Astrocyte (in vitro differentiated cells and primary cell): Measurements from ENCODE around the gene POLA1. TPM values are rescaled to one million over a fixed set of nuclear protein-coding genes. Genes with fewer than 3 reads are reported as not detected.

ENCODE experiments used
- DNase-seq: peaks from one replicate; pipeline ENCODE4 v3.0.0-alpha.2; 2010; ENCODE audit warnings: low read depth
- FAIRE-seq: peaks from 2 replicates; lab custom pipeline; 2011; peaks lifted over from hg19 to GRCh38; lab: Jason Lieb, UNC
- H2AFZ ChIP-seq: 2 replicates; pipeline ENCODE4 v1.6.0; 2012; ENCODE audit warnings: low read depth, low read length, inconsistent platforms
- H3K27ac ChIP-seq: 2 replicates; pipeline ENCODE4 v1.5.1; 2011; ENCODE audit warnings: low read depth, low read length, inconsistent platforms
- H3K27me3 ChIP-seq: 2 replicates; pipeline ENCODE4 v1.6.0; 2011; ENCODE audit warnings: low read length, inconsistent platforms; ENCODE audit not compliant: insufficient read depth
- H3K36me3 ChIP-seq: 2 replicates; pipeline ENCODE4 v1.5.1; 2011; ENCODE audit warnings: low read length, inconsistent platforms; ENCODE audit not compliant: insufficient read depth
- H3K4me1 ChIP-seq: 2 replicates; pipeline ENCODE4 v1.5.1; 2011; ENCODE audit warnings: low read length, inconsistent platforms; ENCODE audit not compliant: insufficient read depth
- H3K4me2 ChIP-seq: 2 replicates; pipeline ENCODE4 v1.6.0; 2012; ENCODE audit warnings: low read length, inconsistent platforms
- H3K4me3 ChIP-seq: 2 replicates; pipeline ENCODE4 v1.5.1; 2011; ENCODE audit warnings: low read depth, mild to moderate bottlenecking, low read length, inconsistent platforms; ENCODE audit not compliant: insufficient read depth
- H3K79me2 ChIP-seq: 2 replicates; pipeline ENCODE4 v1.6.0; 2012; ENCODE audit warnings: mild to moderate bottlenecking, low read length, inconsistent platforms; ENCODE audit not compliant: insufficient read depth
- H3K9ac ChIP-seq: 2 replicates; pipeline ENCODE4 v1.6.0; 2012; ENCODE audit warnings: mild to moderate bottlenecking, low read length, inconsistent platforms
- H3K9me3 ChIP-seq: 2 replicates; pipeline ENCODE4 v1.5.1; 2012; ENCODE audit warnings: low read depth, mild to moderate bottlenecking, low read length, inconsistent platforms; ENCODE audit not compliant: insufficient read depth
- H4K20me1 ChIP-seq: 2 replicates; pipeline ENCODE4 v1.6.0; 2012; ENCODE audit warnings: low read length, inconsistent platforms; ENCODE audit not compliant: insufficient read depth
- H3K27ac Mint-ChIP-seq: one replicate; pipeline ENCODE4 v1.8.0; 2021; ENCODE audit warnings: mild to moderate bottlenecking, mixed read lengths; ENCODE audit not compliant: unreplicated experiment
- H3K27me3 Mint-ChIP-seq: one replicate; pipeline ENCODE4 v1.8.0; 2021; ENCODE audit warnings: low read depth, mixed read lengths; ENCODE audit not compliant: unreplicated experiment
- H3K36me3 Mint-ChIP-seq: one replicate; pipeline ENCODE4 v1.8.0; 2021; ENCODE audit warnings: low read depth, mixed read lengths; ENCODE audit not compliant: unreplicated experiment
- H3K4me1 Mint-ChIP-seq: one replicate; pipeline ENCODE4 v1.8.0; 2021; ENCODE audit warnings: low read depth, mixed read lengths; ENCODE audit not compliant: unreplicated experiment
- H3K4me3 Mint-ChIP-seq: one replicate; pipeline ENCODE4 v1.8.0; 2021; ENCODE audit warnings: mild to moderate bottlenecking, moderate library complexity, mixed read lengths; ENCODE audit not compliant: unreplicated experiment
- H3K9me3 Mint-ChIP-seq: one replicate; pipeline ENCODE4 v1.8.0; 2021; ENCODE audit warnings: mild to moderate bottlenecking, mixed read lengths; ENCODE audit not compliant: unreplicated experiment
- CTCF ChIP-seq: IDR thresholded peaks from 2 replicates; pipeline ENCODE4 v1.5.1; 2011; ENCODE audit warnings: low read depth, mild to moderate bottlenecking, inconsistent platforms, low read length, moderate library complexity; ENCODE audit not compliant: insufficient read depth
- EZH2 ChIP-seq: IDR thresholded peaks from 2 replicates; pipeline ENCODE4 v1.6.1; 2012; ENCODE audit warnings: mild to moderate bottlenecking, low read length, inconsistent platforms; ENCODE audit not compliant: insufficient read depth
- total RNA-seq: library from RNA; stranded (reverse); gene quantifications from 2 replicates; pipeline ENCODE4 v1.2.1, GENCODE V29; 2021

POLA1 gene
- total RNA-seq, 1 donor from 2014 or later = 4.9 TPM

GRCh38 chrX:25014366-25014838 lies 320.7 kb downstream of the POLA1 start:
- Mint-ChIP-seq H3K36me3 (no peaks in the 10 kb centered on the region), H3K27me3 (peaks cover 52% of the 10 kb centered on the region), H3K27ac (no peak overlapping the region), H3K4me3 (no peak overlapping the region), H3K4me1 (peaks cover 2% of the 10 kb centered on the region), H3K9me3 (no peaks in the 10 kb centered on the region)
- Histone ChIP-seq H3K9me3 (no peaks in the 10 kb centered on the region), H4K20me1 (peaks cover 4% of the 10 kb centered on the region), H3K4me1 (no peaks in the 10 kb centered on the region), H2AFZ (no peak overlapping the region), H3K79me2 (peaks cover 7% of the 10 kb centered on the region), H3K27me3 (peaks cover 68% of the 10 kb centered on the region), H3K36me3 (no peaks in the 10 kb centered on the region), H3K4me3 (no peak overlapping the region), H3K27ac (no peak overlapping the region), H3K4me2 (peak overlapping the region; percentile 46), H3K9ac (no peak overlapping the region)
- DNase-seq (no peak), FAIRE-seq (no peak)
- TF ChIP-seq CTCF (no peak), EZH2 (no peak)

DNA sequence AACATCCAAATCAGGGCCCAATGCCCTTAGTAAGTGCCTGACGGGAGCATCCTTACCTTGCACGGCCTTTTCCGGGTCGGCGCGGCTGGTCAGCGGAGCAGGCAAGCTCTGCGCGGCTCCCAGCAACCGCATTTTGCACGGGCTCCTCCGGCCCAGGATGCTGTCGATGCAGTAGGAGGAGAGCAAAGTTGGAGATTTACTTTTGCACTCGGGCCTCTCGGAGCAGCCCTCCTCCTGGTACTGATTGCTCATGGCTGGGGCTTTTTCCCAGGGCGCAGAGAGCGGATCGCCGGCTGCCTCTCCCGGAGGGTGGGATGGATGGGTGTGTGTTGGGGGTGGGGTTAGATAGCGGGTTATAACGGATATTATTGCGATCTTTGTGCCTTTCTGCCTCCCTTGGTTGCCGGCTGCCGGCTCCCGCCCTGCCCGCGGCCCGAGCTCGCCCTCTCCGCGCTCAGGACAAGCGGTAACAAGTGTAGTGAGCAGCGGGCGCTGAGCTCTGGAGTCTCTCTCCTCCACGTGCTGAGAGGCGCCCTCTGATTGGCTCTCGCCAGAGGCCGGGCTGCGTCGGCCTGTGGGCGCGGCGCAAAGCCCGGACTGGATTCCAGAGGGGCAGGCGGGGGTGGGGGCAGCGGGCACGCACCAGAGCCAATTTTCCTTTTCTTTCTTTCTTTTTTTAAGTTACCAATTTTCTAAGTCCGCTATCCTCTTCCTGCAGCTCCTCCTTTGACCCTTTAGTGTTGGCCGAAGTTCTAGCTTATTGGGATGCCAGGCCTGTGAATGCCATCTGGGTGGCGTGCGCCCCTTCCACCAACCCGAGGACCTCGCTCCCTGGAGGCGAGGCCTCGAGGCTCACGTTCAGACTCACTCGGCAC lies 322.0 kb downstream of the POLA1 start, which contains the start of gene ARX:
ARX (minus strand) TSS at position 480 of the 875 bp plus-strand sequence; CDS start at position 252, 228 bp downstream.
- no peaks in the 10 kb centered on the region for H3K79me2 ChIP-seq
- no peaks in the 10 kb centered on the region for H3K36me3 ChIP-seq
- peaks cover 2% of the 10 kb centered on the region for H3K9me3 Mint-ChIP-seq
- FAIRE-seq = no peak
- H3K4me2 ChIP-seq = peak within 1 kb of the TSS; percentile 57
- H3K4me1 ChIP-seq = peaks cover 2% of the 10 kb centered on the region
- H3K27me3 Mint-ChIP-seq = peaks cover 54% of the 10 kb centered on the region
- H3K4me1 Mint-ChIP-seq = peaks cover 2% of the 10 kb centered on the region
- H3K27ac ChIP-seq = no peak within 1 kb of the TSS
- no peak within 1 kb of the TSS for H3K9ac ChIP-seq
- H3K4me3 ChIP-seq = no peak within 1 kb of the TSS
- H3K4me3 Mint-ChIP-seq = no peak within 1 kb of the TSS
- TF ChIP-seq CTCF = no peak
- no peak for TF ChIP-seq EZH2
- peaks cover 1% of the 10 kb centered on the region for H4K20me1 ChIP-seq
- no peak within 1 kb of the TSS for H3K27ac Mint-ChIP-seq
- peak; percentile 36 for DNase-seq
- H3K9me3 ChIP-seq = no peaks in the 10 kb centered on the region
- H3K27me3 ChIP-seq = peaks cover 72% of the 10 kb centered on the region
- no peaks in the 10 kb centered on the region for H3K36me3 Mint-ChIP-seq
- no peak within 1 kb of the TSS for H2AFZ ChIP-seq

- no peak overlapping the region for H3K4me2 ChIP-seq
- Mint-ChIP-seq H3K27me3 (peaks cover 55% of the 10 kb centered on the region), H3K4me3 (no peak overlapping the region), H3K4me1 (peaks cover 2% of the 10 kb centered on the region), H3K9me3 (peaks cover 2% of the 10 kb centered on the region), H3K27ac (no peak overlapping the region), H3K36me3 (no peaks in the 10 kb centered on the region)
- H3K27me3 ChIP-seq = peaks cover 74% of the 10 kb centered on the region
- TF ChIP-seq CTCF = no peak
- TF ChIP-seq EZH2 = no peak
- no peak overlapping the region for H3K4me3 ChIP-seq
- no peak for FAIRE-seq
- no peak overlapping the region for H2AFZ ChIP-seq
- H3K9ac ChIP-seq = no peak overlapping the region
- DNase-seq = no peak
- H3K9me3 ChIP-seq = no peaks in the 10 kb centered on the region
- H3K27ac ChIP-seq = no peak overlapping the region
- H3K4me1 ChIP-seq = peaks cover 2% of the 10 kb centered on the region
- no peaks in the 10 kb centered on the region for H3K79me2 ChIP-seq
- H3K36me3 ChIP-seq = no peaks in the 10 kb centered on the region
- no peaks in the 10 kb centered on the region for H4K20me1 ChIP-seq
Measured at GRCh38 chrX:25016361-25016671, 322.6 kb downstream of the POLA1 start.
